B cell (primary cell): ENCODE measurements around the gene CD59. TPM values are rescaled to one million over a fixed set of nuclear protein-coding genes. Genes with fewer than 3 reads are reported as not detected.

Experiments
- ATAC-seq: fragments of 200-7000 bp; cut with Tn5 transposase; one replicate; pipeline ENCODE4 v1.10.0; 2021; ENCODE audit warnings: low read depth, mild to moderate bottlenecking, moderate number of reproducible peaks, moderate library complexity
- CTCF ChIA-PET: fragments of 350-600 bp; sonication (Branson Sonifier 250); formaldehyde crosslinking; loops from one replicate; lab custom pipeline; 2021; ENCODE audit warnings: antibody characterized with exemption, inconsistent platforms; lab: Charles Lee
- POLR2A ChIA-PET: fragments of 350-600 bp; sonication (Branson Sonifier 250); formaldehyde crosslinking; loops from one replicate; lab custom pipeline; 2021; ENCODE audit warnings: antibody characterized with exemption; lab: Charles Lee
- DNase-seq: peaks from one replicate; pipeline ENCODE4 v3.0.0; 2013
- H2AFZ ChIP-seq: 2 replicates; pipeline ENCODE4 v1.6.1; 2012; ENCODE audit warnings: mild to moderate bottlenecking, low read depth, low read length; ENCODE audit not compliant: insufficient read depth, poor library complexity, severe bottlenecking
- H3K27ac ChIP-seq, 2 donors: 1 replicate in 1 of 2; 2 replicates in 1 of 2; pipeline ENCODE4 v1.5.1; 2012 to 2013; ENCODE audit warnings: low read length in 2 of 2, mild to moderate bottlenecking in 2 of 2, moderate library complexity in 1 of 2
- H3K27me3 ChIP-seq, 4 experiments: fragments of 200-600 bp in 1 of 4; sonication (generic) in 1 of 4; replicated peaks in 1 of 4; 1 replicate in 2 of 4; 2 replicates in 2 of 4; pipeline versions ENCODE4 v1.6.1 to v1.7.0; 2013 to 2016; ENCODE audit warnings: low read length in 3 of 4, mild to moderate bottlenecking in 2 of 4, mixed read lengths in 1 of 4, moderate library complexity in 1 of 4; ENCODE audit not compliant: insufficient read depth in 4 of 4, control insufficient read depth in 3 of 4; ENCODE audit errors: control extremely low read depth in 1 of 4
- H3K36me3 ChIP-seq, 2 experiments: replicated peaks in 1 of 2; 1 replicate in 1 of 2; 2 replicates in 1 of 2; pipeline versions ENCODE4 v1.6.1 to v1.7.1; 2013; ENCODE audit warnings: low read length in 1 of 2; ENCODE audit not compliant: insufficient read depth in 2 of 2, control insufficient read depth in 1 of 2; ENCODE audit errors: control extremely low read depth in 1 of 2, extremely low read depth in 1 of 2
- H3K4me1 ChIP-seq, 2 donors: fragments of 200-600 bp in 1 of 2; sonication (generic) in 1 of 2; 1 replicate in 1 of 2; 2 replicates in 1 of 2; pipeline versions ENCODE4 v1.5.1 to v1.6.1; 2013 to 2017; ENCODE audit warnings: low read length in 2 of 2; ENCODE audit not compliant: control insufficient read depth in 2 of 2, insufficient read depth in 2 of 2
- H3K4me2 ChIP-seq: replicated peaks from 2 replicates; pipeline ENCODE3; 2012; ENCODE audit warnings: mild to moderate bottlenecking, low read depth, low read length; ENCODE audit not compliant: poor library complexity, severe bottlenecking
- H3K4me3 ChIP-seq, 5 experiments: fragments of 200-600 bp in 1 of 5; sonication (generic) in 1 of 5; 1 replicate in 3 of 5; 2 replicates in 2 of 5; pipeline versions ENCODE4 v1.5.1 to v1.7.0; 2011 to 2016; ENCODE audit warnings: low read length in 4 of 5, mild to moderate bottlenecking in 4 of 5, low read depth in 2 of 5, control low read depth in 1 of 5, moderate library complexity in 1 of 5; ENCODE audit not compliant: insufficient read depth in 1 of 5; ENCODE audit errors: control extremely low read depth in 1 of 5, extremely low read depth in 1 of 5
- H3K79me2 ChIP-seq: fragments of 200-600 bp; sonication (generic); one replicate; pipeline ENCODE4 v1.6.0; 2016; ENCODE audit warnings: low read length; ENCODE audit not compliant: control insufficient read depth, insufficient read depth
- H3K9ac ChIP-seq: fragments of 200-600 bp; sonication (generic); 2 replicates; pipeline ENCODE4 v1.6.1; 2017; ENCODE audit warnings: mild to moderate bottlenecking, low read length, moderate library complexity
- H3K9me3 ChIP-seq, 3 donors: one replicate each; pipeline versions ENCODE4 v1.6.1 to v1.7.1; 2013; ENCODE audit warnings: low read length in 2 of 3; ENCODE audit not compliant: control insufficient read depth in 2 of 3, insufficient read depth in 1 of 3; ENCODE audit errors: control extremely low read depth in 1 of 3
- H4K20me1 ChIP-seq: 2 replicates; pipeline ENCODE4 v1.6.0; 2012; ENCODE audit warnings: mild to moderate bottlenecking, low read length; ENCODE audit not compliant: insufficient read depth, control insufficient read depth, poor library complexity, severe bottlenecking
- H3K27ac Mint-ChIP-seq: one replicate; pipeline ENCODE4 v1.8.0; 2021; ENCODE audit warnings: mixed read lengths
- H3K27me3 Mint-ChIP-seq: one replicate; pipeline ENCODE4 v1.8.0; 2021; ENCODE audit warnings: mixed read lengths
- H3K4me1 Mint-ChIP-seq: one replicate; pipeline ENCODE4 v1.8.0; 2021; ENCODE audit warnings: mixed read lengths
- H3K4me3 Mint-ChIP-seq: one replicate; pipeline ENCODE4 v1.8.0; 2021; ENCODE audit warnings: mixed read lengths
- H3K9me3 Mint-ChIP-seq: one replicate; pipeline ENCODE4 v1.8.0; 2022; ENCODE audit warnings: mixed read lengths; ENCODE audit not compliant: insufficient read depth
- EZH2 ChIP-seq: IDR thresholded peaks from 2 replicates; pipeline ENCODE4 v1.6.1; 2012; ENCODE audit warnings: borderline replicate concordance, low read depth, mild to moderate bottlenecking, moderate library complexity, low read length; ENCODE audit not compliant: insufficient read depth, poor library complexity, severe bottlenecking
- WGBS: methylation state at CpG from one replicate; pipeline ENCODE4 v1.1.5; 2013; ENCODE audit warnings: missing lambda C conversion rate; ENCODE audit not compliant: insufficient coverage; 5-methylcytosine and 5-hydroxymethylcytosine counted together
- intact Hi-C: fragments of 100-400 bp; cut with micrococcal nuclease; formaldehyde crosslinking; loops from one replicate; pipeline ENCODE4 v1.10.0; 2022
- polyA plus RNA-seq: library from polyadenylated mRNA; depleted of rRNA; stranded (reverse); fragments of >200 nt; gene quantifications from 2 replicates; pipeline ENCODE4 v1.2.3, GENCODE V29; 2012
- total RNA-seq, 2 donors: library from RNA; stranded (reverse); fragments of 120-200 nt in 1 of 2; gene quantifications; 1 replicate in 1 of 2; 2 replicates in 1 of 2; pipeline versions ENCODE4 v1.2.3 to v1.2.4, GENCODE V29; 2013 to 2022
- TF ChIP-seq, protein P1 (sequence below): fragments of 200-600 bp; IDR thresholded peaks from one replicate; pipeline ENCODE4 v1.8.0; 2022; ENCODE audit warnings: antibody characterized with exemption, mild to moderate bottlenecking

CD59 gene
- total and polyA plus RNA-seq, 2 donors (not counting 1 experiment from before 2014, with no cell fraction given), result 10.9 to 41.3 TPM

DNA sequence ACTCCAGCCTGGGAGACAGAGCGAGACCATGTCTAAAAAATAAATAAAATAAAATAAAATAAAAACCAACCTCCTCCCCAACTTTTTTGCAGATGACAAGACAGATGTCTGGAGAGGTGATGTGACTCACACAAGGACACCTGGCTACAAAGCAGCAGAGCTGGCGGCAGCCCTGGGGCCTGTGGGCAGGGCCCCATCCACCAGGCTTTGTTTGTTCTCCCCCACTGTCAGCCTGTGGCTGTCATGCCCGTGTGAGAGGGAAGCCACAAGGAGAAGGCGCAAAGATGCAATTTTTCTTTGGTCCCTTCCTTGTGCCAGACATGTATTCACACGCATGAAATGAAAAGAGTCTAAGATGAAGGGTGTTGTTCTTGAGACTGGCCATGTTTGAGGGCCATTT, 16.6 kb downstream of the CD59 start:
- no peak for TF ChIP-seq EZH2
- TF ChIP-seq, protein P1, sequence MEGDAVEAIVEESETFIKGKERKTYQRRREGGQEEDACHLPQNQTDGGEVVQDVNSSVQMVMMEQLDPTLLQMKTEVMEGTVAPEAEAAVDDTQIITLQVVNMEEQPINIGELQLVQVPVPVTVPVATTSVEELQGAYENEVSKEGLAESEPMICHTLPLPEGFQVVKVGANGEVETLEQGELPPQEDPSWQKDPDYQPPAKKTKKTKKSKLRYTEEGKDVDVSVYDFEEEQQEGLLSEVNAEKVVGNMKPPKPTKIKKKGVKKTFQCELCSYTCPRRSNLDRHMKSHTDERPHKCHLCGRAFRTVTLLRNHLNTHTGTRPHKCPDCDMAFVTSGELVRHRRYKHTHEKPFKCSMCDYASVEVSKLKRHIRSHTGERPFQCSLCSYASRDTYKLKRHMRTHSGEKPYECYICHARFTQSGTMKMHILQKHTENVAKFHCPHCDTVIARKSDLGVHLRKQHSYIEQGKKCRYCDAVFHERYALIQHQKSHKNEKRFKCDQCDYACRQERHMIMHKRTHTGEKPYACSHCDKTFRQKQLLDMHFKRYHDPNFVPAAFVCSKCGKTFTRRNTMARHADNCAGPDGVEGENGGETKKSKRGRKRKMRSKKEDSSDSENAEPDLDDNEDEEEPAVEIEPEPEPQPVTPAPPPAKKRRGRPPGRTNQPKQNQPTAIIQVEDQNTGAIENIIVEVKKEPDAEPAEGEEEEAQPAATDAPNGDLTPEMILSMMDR, result no peak
- no peak overlapping the region for H3K27ac ChIP-seq
- no peak overlapping the region for H3K4me3 ChIP-seq
- Mint-ChIP-seq H3K9me3 (no peaks in the 10 kb centered on the region), H3K4me1 (peaks cover 11% of the 10 kb centered on the region), H3K27ac (no peak overlapping the region), H3K4me3 (no peak overlapping the region), H3K27me3 (no peaks in the 10 kb centered on the region)
- H3K4me2 ChIP-seq, result no peak overlapping the region
- ATAC-seq (no peak), DNase-seq (no peak)
- peaks cover 5% of the 10 kb centered on the region for H4K20me1 ChIP-seq
- peaks cover 0 to 3% of the 10 kb centered on the region in 2 experiments for H3K36me3 ChIP-seq
- peaks cover 6 to 7% of the 10 kb centered on the region in 2 donors for H3K4me1 ChIP-seq
- intact Hi-C loops, result no loop called here
- POLR2A ChIA-PET, result no interaction called here
- H2AFZ ChIP-seq, result no peak overlapping the region
- H3K79me2 ChIP-seq, result peaks cover 14% of the 10 kb centered on the region
- H3K9ac ChIP-seq, result no peak overlapping the region
- 73% methylated on average over 4 of the region's 5 CpGs for WGBS
- no peaks in the 10 kb centered on the region for H3K27me3 ChIP-seq
- no peaks in the 10 kb centered on the region for H3K9me3 ChIP-seq
- CTCF ChIA-PET, result interaction anchor here (1.3 to 5.4 kb wide), 2 partner anchors 17 to 23 kb away, joined by 4 to 71 read pairs; partner anchors contain the start of gene CD59

DNA sequence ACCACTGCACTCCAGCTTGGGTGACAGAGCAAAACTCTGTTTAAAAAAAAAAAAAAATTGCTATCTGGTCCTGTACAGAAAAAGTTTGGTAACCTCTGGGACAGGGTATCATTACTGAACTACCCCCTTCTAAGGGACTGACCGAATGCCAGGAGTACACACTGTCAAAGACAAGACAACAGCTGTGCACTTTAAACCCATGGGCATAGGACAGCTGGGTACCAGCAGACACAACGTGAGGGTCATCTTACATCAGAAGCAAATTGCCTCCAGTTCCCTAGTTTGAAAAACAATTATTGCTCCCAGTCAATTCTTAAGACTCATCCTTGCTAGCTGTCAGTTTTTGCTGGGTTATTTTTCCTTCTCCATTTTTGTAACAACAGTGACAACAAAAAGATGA, 17.8 kb downstream of the CD59 start:
- TF ChIP-seq EZH2, result no peak
- TF ChIP-seq, protein P1, result no peak
- Histone ChIP-seq H3K79me2 (peaks cover 3% of the 10 kb centered on the region), H3K36me3 (peaks cover 0 to 3% of the 10 kb centered on the region in 2 experiments), H3K9ac (no peak overlapping the region), H3K9me3 (no peaks in the 10 kb centered on the region), H4K20me1 (no peaks in the 10 kb centered on the region), H3K4me1 (no peaks in the 10 kb centered on the region), H3K27ac (no peak overlapping the region), H3K27me3 (no peaks in the 10 kb centered on the region), H3K4me3 (no peak overlapping the region), H3K4me2 (no peak overlapping the region), H2AFZ (no peak overlapping the region)
- Mint-ChIP-seq H3K4me3 (no peak overlapping the region), H3K4me1 (peaks cover under 1% of the 10 kb centered on the region), H3K9me3 (no peaks in the 10 kb centered on the region), H3K27ac (no peak overlapping the region), H3K27me3 (no peaks in the 10 kb centered on the region)
- ChIA-PET POLR2A (no interaction called here), CTCF (interaction anchor here (1.0 to 5.4 kb wide), 2 partner anchors 11 to 24 kb away, joined by 3 to 71 read pairs; no protein-coding TSS in a partner anchor)
- intact Hi-C loops, result no loop called here
- DNase-seq, result no peak
- 75% methylated on average over 2 of the region's 2 CpGs for WGBS
- no peak for ATAC-seq
